GM12891 (cell line): ENCODE measurements around the gene KSR1.
A peak's percentile ranks its signal among the peaks of the same experiment; 100 is the strongest.

ENCODE experiments used
- DNase-seq: peaks from one replicate; pipeline ENCODE4 v3.0.0; 2011; ENCODE audit warnings: low spot score; ENCODE audit not compliant: insufficient read length
- FAIRE-seq: peaks from 2 replicates; lab custom pipeline; 2011; peaks lifted over from hg19 to GRCh38; lab: Jason Lieb, UNC
- PAX5 ChIP-seq: IDR thresholded peaks from 2 replicates; pipeline ENCODE4 v1.6.1; 2011; ENCODE audit warnings: low read length, moderate library complexity, mild to moderate bottlenecking; ENCODE audit not compliant: insufficient read depth, severe bottlenecking
- POLR2A ChIP-seq: IDR thresholded peaks from 2 replicates; pipeline ENCODE4 v1.6.1; 2011; ENCODE audit warnings: low read depth, low read length, control low read depth
- POLR2AphosphoS5 ChIP-seq: IDR thresholded peaks from 2 replicates; pipeline ENCODE4 v1.6.1; 2011; ENCODE audit warnings: low read depth, low read length, control low read depth
- POU2F2 ChIP-seq: IDR thresholded peaks from 2 replicates; pipeline ENCODE4 v1.6.1; 2011; ENCODE audit warnings: low read depth, mild to moderate bottlenecking, control low read depth, low read length, moderate library complexity
- SPI1 ChIP-seq: IDR thresholded peaks from 2 replicates; pipeline ENCODE4 v1.6.1; 2011; ENCODE audit warnings: low read depth, low read length, control low read depth
- TAF1 ChIP-seq: IDR thresholded peaks from 2 replicates; pipeline ENCODE4 v1.6.1; 2011; ENCODE audit warnings: low read depth, low read length, control low read depth

KSR1 gene

GRCh38 chr17:27473190-27473747 lies 17.0 kb downstream of the KSR1 start:
- TF ChIP-seq PAX5 (no peak), SPI1 (no peak), POU2F2 (no peak), TAF1 (no peak), POLR2AphosphoS5 (no peak), POLR2A (no peak)
- no peak for FAIRE-seq
- no peak for DNase-seq

GRCh38 chr17:27473748-27474609 lies 17.7 kb downstream of the KSR1 start:
- FAIRE-seq = no peak
- DNase-seq = no peak
- TF ChIP-seq POLR2A (no peak), SPI1 (peak; percentile 40)

GRCh38 chr17:27475070-27475673 lies 18.9 kb downstream of the KSR1 start:
- TF ChIP-seq POLR2A = no peak
- TF ChIP-seq SPI1 = no peak
- no peak for TF ChIP-seq POU2F2
- no peak for TF ChIP-seq POLR2AphosphoS5
- TF ChIP-seq PAX5 = no peak
- TF ChIP-seq TAF1 = no peak
- no peak for FAIRE-seq
- no peak for DNase-seq

- FAIRE-seq (no peak), DNase-seq (no peak)
- TF ChIP-seq PAX5 (no peak), POLR2AphosphoS5 (no peak), SPI1 (no peak), TAF1 (no peak), POU2F2 (no peak), POLR2A (no peak)
Observed at GRCh38 chr17:27475981-27476895, 20.0 kb downstream of the KSR1 start.

- peak; percentile 40 for FAIRE-seq
- TF ChIP-seq SPI1 (no peak), POLR2AphosphoS5 (no peak), POU2F2 (no peak), PAX5 (no peak), POLR2A (no peak), TAF1 (no peak)
- no peak for DNase-seq
Observed at GRCh38 chr17:27477050-27477888, 21.0 kb downstream of the KSR1 start.

- FAIRE-seq (no peak), DNase-seq (no peak)
Observed at GRCh38 chr17:27477971-27478684, 21.9 kb downstream of the KSR1 start.

GRCh38 chr17:27478901-27479538 lies 22.8 kb downstream of the KSR1 start:
- DNase-seq = no peak
- TF ChIP-seq TAF1 (no peak), SPI1 (no peak), POLR2A (no peak), PAX5 (no peak), POU2F2 (no peak), POLR2AphosphoS5 (no peak)
- FAIRE-seq = no peak

More at GRCh38 chr17:27477971-27478684, 21.9 kb downstream of the KSR1 start:
- TF ChIP-seq TAF1 (no peak), SPI1 (no peak), POU2F2 (no peak), POLR2A (no peak), POLR2AphosphoS5 (no peak), PAX5 (no peak)
